ENCODE data around the gene NCK2.

- TF ChIP-seq, protein P1, sequence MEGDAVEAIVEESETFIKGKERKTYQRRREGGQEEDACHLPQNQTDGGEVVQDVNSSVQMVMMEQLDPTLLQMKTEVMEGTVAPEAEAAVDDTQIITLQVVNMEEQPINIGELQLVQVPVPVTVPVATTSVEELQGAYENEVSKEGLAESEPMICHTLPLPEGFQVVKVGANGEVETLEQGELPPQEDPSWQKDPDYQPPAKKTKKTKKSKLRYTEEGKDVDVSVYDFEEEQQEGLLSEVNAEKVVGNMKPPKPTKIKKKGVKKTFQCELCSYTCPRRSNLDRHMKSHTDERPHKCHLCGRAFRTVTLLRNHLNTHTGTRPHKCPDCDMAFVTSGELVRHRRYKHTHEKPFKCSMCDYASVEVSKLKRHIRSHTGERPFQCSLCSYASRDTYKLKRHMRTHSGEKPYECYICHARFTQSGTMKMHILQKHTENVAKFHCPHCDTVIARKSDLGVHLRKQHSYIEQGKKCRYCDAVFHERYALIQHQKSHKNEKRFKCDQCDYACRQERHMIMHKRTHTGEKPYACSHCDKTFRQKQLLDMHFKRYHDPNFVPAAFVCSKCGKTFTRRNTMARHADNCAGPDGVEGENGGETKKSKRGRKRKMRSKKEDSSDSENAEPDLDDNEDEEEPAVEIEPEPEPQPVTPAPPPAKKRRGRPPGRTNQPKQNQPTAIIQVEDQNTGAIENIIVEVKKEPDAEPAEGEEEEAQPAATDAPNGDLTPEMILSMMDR (IDR thresholded peaks at IDR 0.05; ENCODE audit: low read depth, low read length, poor library complexity, severe bottlenecking), result no peak
- no peak for TF ChIP-seq EZH2phosphoT487 (IDR thresholded peaks at IDR 0.05; ENCODE audit: borderline replicate concordance, low read length)
These were observed 183.9 kb downstream of the NCK2 start for GRCh38 chr2:105928563-105928962.

Data from DOHH2 (cell line).